PC-9 (cell line): Measurements from ENCODE around the gene DSCAML1. TPM values are rescaled to one million over a fixed set of nuclear protein-coding genes. Genes with fewer than 3 reads are reported as not detected.

Experiments
- BruUV-seq: library from RNA; stranded (reverse); fragments of 400-500 nt; replicated peaks from 2 replicates; lab custom pipeline; 2021; lab: Mats Ljungman, UMichigan
- CTCF ChIA-PET: fragments of 300-600 bp; sonication (Branson Sonifier 250); formaldehyde crosslinking; loops from one replicate; lab custom pipeline; 2022; ENCODE audit warnings: antibody characterized with exemption; lab: Charles Lee
- POLR2A ChIA-PET: fragments of 300-600 bp; sonication (Branson Sonifier 250); formaldehyde crosslinking; loops from one replicate; lab custom pipeline; 2022; ENCODE audit warnings: antibody characterized with exemption; ENCODE audit not compliant: unreplicated experiment; lab: Charles Lee
- DNase-seq, 2 experiments: peaks; one replicate each; pipeline versions ENCODE4 v3.0.0 to v3.0.0-alpha.2; 2015 to 2022; ENCODE audit warnings: mixed read lengths in 1 of 2
- H2AFZ ChIP-seq: fragments of 200-600 bp; sonication (generic); 2 replicates; pipeline ENCODE4 v1.8.1; 2017; ENCODE audit warnings: antibody characterized with exemption
- H3F3A ChIP-seq: fragments of 200-600 bp; sonication (generic); 2 replicates; pipeline ENCODE4 v1.8.1; 2017; ENCODE audit warnings: antibody characterized with exemption, mild to moderate bottlenecking, low read depth; ENCODE audit not compliant: insufficient read depth
- H3K27ac ChIP-seq: fragments of 200-600 bp; sonication (generic); 2 replicates; pipeline ENCODE4 v1.6.1; 2016; ENCODE audit warnings: mixed run types
- H3K27me3 ChIP-seq: fragments of 200-600 bp; sonication (generic); 2 replicates; pipeline ENCODE4 v1.6.1; 2016; ENCODE audit warnings: low read depth, mixed run types; ENCODE audit not compliant: insufficient read depth
- H3K36me3 ChIP-seq: fragments of 200-600 bp; sonication (generic); 2 replicates; pipeline ENCODE4 v1.6.1; 2016; ENCODE audit warnings: low read depth, mixed run types
- H3K4me1 ChIP-seq: fragments of 200-600 bp; sonication (generic); replicated peaks from 2 replicates; pipeline ENCODE4 v1.6.1; 2016; ENCODE audit warnings: mixed run types; ENCODE audit not compliant: insufficient read depth
- H3K4me2 ChIP-seq: fragments of 200-600 bp; sonication (generic); 2 replicates; pipeline ENCODE4 v1.6.1; 2017; ENCODE audit warnings: mixed run types
- H3K4me3 ChIP-seq: fragments of 200-600 bp; sonication (generic); 2 replicates; pipeline ENCODE4 v1.6.1; 2016; ENCODE audit warnings: mixed run types
- H3K79me2 ChIP-seq: fragments of 200-600 bp; sonication (generic); 2 replicates; pipeline ENCODE4 v1.6.1; 2017; ENCODE audit warnings: low read depth, mixed run types
- H3K9me2 ChIP-seq: fragments of 200-600 bp; sonication (generic); 2 replicates; pipeline ENCODE4 v1.8.1; 2017; ENCODE audit warnings: mild to moderate bottlenecking; ENCODE audit not compliant: insufficient read depth
- H3K9me3 ChIP-seq: fragments of 200-600 bp; sonication (generic); 2 replicates; pipeline ENCODE4 v1.8.1; 2016; ENCODE audit warnings: low read depth; ENCODE audit not compliant: insufficient read depth
- H4K20me1 ChIP-seq: fragments of 200-600 bp; sonication (generic); 2 replicates; pipeline ENCODE4 v1.8.1; 2017; ENCODE audit not compliant: insufficient read depth
- EZH2 ChIP-seq: fragments of 200-600 bp; sonication (generic); IDR thresholded peaks from 2 replicates; pipeline ENCODE4 v1.8.0; 2017; ENCODE audit warnings: antibody characterized with exemption, low read depth
- intact Hi-C: fragments of 100-400 bp; cut with micrococcal nuclease; formaldehyde crosslinking; loops from one replicate; pipeline ENCODE4 v1.10.0; 2022; ENCODE audit not compliant: unreplicated experiment
- total RNA-seq: library from RNA; stranded (reverse); gene quantifications from 2 replicates; pipeline ENCODE4 v1.2.3, GENCODE V29; 2021
- TF ChIP-seq, protein P1 (sequence below): fragments of 200-600 bp; sonication (generic); conservative IDR thresholded peaks from 2 replicates; pipeline ENCODE4 v1.6.1; 2017; ENCODE audit warnings: mixed run types, antibody characterized with exemption, mild to moderate bottlenecking, moderate library complexity

DSCAML1 gene
- total RNA-seq, 1 experiment from 2014 or later: not detected

DNA sequence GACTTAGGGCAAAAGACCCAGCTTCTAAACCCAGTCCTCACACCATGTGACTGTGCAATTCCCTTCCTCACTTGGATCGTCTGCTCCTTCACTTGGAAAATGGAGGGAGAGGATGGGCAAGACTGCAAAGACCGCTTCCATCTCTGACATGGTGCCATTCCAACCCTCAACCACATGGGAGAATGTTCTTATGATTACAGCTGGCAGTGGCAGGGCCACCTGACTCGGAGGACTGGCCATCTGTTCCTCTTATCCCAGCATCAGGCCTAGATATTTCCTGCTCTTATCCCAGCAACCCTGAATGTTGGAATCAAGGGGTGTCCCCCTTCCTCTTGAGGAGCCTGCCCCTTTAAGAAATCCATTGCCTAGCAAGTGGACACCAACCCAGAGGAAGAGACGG lies 15.4 kb downstream of the DSCAML1 start:
- H3K27me3 ChIP-seq: peaks cover 100% of the 10 kb centered on the region
- no peaks in the 10 kb centered on the region; the same call in 1 of the 2 replicates for H4K20me1 ChIP-seq
- peaks cover 9% of the 10 kb centered on the region for H3K4me1 ChIP-seq
- no peak overlapping the region for H2AFZ ChIP-seq
- H3K4me2 ChIP-seq: no peak overlapping the region
- no peaks in the 10 kb centered on the region for H3K9me3 ChIP-seq
- ChIA-PET POLR2A (no interaction called here), CTCF (no interaction called here)
- no peak overlapping the region for H3K27ac ChIP-seq
- no TSS peak for BruUV-seq
- no peaks in the 10 kb centered on the region; the same call in 1 of the 2 replicates for H3F3A ChIP-seq
- H3K4me3 ChIP-seq: no peak overlapping the region
- intact Hi-C loops: no loop called here
- TF ChIP-seq, protein P1, sequence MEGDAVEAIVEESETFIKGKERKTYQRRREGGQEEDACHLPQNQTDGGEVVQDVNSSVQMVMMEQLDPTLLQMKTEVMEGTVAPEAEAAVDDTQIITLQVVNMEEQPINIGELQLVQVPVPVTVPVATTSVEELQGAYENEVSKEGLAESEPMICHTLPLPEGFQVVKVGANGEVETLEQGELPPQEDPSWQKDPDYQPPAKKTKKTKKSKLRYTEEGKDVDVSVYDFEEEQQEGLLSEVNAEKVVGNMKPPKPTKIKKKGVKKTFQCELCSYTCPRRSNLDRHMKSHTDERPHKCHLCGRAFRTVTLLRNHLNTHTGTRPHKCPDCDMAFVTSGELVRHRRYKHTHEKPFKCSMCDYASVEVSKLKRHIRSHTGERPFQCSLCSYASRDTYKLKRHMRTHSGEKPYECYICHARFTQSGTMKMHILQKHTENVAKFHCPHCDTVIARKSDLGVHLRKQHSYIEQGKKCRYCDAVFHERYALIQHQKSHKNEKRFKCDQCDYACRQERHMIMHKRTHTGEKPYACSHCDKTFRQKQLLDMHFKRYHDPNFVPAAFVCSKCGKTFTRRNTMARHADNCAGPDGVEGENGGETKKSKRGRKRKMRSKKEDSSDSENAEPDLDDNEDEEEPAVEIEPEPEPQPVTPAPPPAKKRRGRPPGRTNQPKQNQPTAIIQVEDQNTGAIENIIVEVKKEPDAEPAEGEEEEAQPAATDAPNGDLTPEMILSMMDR: no peak
- no peak for TF ChIP-seq EZH2
- no peaks in the 10 kb centered on the region for H3K9me2 ChIP-seq
- H3K79me2 ChIP-seq: no peaks in the 10 kb centered on the region
- H3K36me3 ChIP-seq: no peaks in the 10 kb centered on the region
- DNase-seq: no peak

DNA sequence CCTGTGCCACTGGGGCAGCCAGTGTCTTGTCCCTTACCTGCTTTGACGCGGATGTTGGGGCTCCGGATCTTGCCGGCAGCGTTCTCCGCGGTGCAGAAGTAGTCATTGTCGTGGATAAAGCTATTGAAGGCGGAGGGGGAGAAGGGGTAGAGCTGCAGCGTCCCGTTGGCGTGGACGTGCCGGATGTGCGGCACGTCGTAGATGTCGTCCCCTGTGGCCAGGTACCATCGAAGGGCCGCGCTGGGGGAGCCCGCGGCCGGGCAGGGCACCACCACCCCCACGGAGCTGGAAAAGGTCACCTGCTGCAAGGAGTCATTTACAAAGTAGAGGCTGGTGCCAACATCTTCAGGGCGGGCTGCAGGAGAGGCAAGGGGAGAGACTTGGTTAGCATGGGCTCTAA lies 16.6 kb downstream of the DSCAML1 start:
- ChIA-PET CTCF (no interaction called here), POLR2A (no interaction called here)
- Histone ChIP-seq H4K20me1 (no peaks in the 10 kb centered on the region; the same call in 1 of the 2 replicates), H3K9me3 (no peaks in the 10 kb centered on the region), H3K27me3 (peaks cover 100% of the 10 kb centered on the region), H3F3A (no peaks in the 10 kb centered on the region), H3K36me3 (no peaks in the 10 kb centered on the region), H3K27ac (no peak overlapping the region), H3K79me2 (no peaks in the 10 kb centered on the region), H2AFZ (no peak overlapping the region), H3K4me1 (no peaks in the 10 kb centered on the region), H3K4me3 (no peak overlapping the region), H3K9me2 (no peaks in the 10 kb centered on the region), H3K4me2 (no peak overlapping the region)
- intact Hi-C loops: no loop called here
- BruUV-seq: no TSS peak
- no peak for DNase-seq
- TF ChIP-seq, protein P1: no peak
- peak; percentile 44; the same call in 1 of the 2 replicates for TF ChIP-seq EZH2

DNA sequence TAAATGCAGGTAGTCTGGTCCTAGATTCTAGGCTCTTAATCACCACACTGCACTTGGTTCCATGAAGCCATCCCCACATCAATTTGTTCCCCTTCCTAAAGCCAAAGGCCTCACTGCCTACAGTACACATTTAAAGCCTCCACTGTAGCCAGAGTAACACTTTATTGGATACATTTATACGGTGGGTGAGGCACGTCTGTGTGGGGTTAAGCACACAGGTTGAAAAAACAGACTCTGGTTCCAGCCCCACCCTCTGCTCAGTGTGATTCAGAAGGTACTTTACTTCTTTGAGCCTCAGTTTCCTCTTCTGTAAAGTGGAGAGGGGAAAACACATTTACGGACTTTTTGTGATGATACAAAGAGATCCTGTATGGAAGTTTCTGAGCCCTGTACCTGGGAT lies 22.5 kb downstream of the DSCAML1 start:
- Histone ChIP-seq H3K79me2 (no peaks in the 10 kb centered on the region), H2AFZ (no peak overlapping the region), H3F3A (no peaks in the 10 kb centered on the region), H3K4me2 (no peak overlapping the region), H3K4me1 (no peaks in the 10 kb centered on the region), H3K9me3 (no peaks in the 10 kb centered on the region), H3K27me3 (peaks cover 100% of the 10 kb centered on the region), H3K27ac (no peak overlapping the region), H3K36me3 (no peaks in the 10 kb centered on the region), H3K4me3 (no peak overlapping the region), H3K9me2 (no peaks in the 10 kb centered on the region), H4K20me1 (no peaks in the 10 kb centered on the region; the same call in 1 of the 2 replicates)
- POLR2A ChIA-PET: no interaction called here
- DNase-seq: no peak
- TF ChIP-seq, protein P1: no peak
- no peak for TF ChIP-seq EZH2
- intact Hi-C loops: no loop called here
- no TSS peak for BruUV-seq
- CTCF ChIA-PET: no interaction called here
